NCI-H82 treated with DMSO at 0.1 percent for 48 hours (cell line): ENCODE measurements around the gene TAS2R13.

Experiments used
- DNase-seq: peaks from one replicate; lab custom pipeline; 2025; ENCODE audit not compliant: unreplicated experiment; lab: John Stamatoyannopoulos, UW

The TAS2R13 gene

GRCh38 chr12:10873378-10873777 lies 36.0 kb downstream of the TAS2R13 start:
- no peak for DNase-seq

GRCh38 chr12:10867381-10867780 lies 42.0 kb downstream of the TAS2R13 start:
- no peak for DNase-seq

DNA sequence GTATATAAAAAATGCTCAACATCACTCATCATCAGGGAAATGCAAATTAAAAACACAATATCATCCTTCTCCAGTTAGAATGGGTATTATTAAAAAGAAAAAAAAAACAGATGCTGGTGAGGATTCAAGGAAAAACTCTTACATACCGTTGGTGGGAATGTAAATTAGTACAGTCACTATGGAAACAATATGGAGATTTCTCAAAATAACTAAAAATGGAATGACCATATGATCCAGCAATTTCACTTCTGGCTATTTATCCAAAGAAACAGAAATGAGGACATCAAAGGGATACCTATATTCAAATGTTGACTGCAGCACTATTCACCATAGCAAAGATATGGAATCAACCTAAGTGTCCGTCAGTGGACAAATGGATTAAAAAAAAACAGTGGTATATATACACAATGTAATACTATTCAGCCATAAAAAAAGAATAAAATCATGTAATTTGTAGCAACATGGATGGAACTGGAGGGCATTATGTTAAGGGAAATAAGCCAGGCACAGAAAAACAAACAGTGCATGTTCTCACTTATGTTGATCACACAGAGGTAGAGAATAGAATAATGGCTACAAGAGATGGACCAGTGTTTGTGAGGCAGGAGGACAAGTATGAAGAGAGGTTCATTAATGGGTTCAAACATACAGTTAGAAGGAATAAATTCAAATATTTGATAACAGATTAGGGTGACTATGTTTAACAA lies 45.7 kb downstream of the TAS2R13 start:
- DNase-seq, result no peak

- no peak for DNase-seq
These were observed 48.0 kb downstream of the TAS2R13 start for GRCh38 chr12:10861366-10861765.
